Kidney epithelial cell (primary cell): ENCODE data around the gene LRP1. TPM values are rescaled to one million over a fixed set of nuclear protein-coding genes. Genes with fewer than 3 reads are reported as not detected.

ENCODE experiments used
- DNase-seq: peaks from one replicate; pipeline ENCODE4 v3.0.0-alpha.2; 2010; ENCODE audit warnings: low read depth
- H3K27me3 ChIP-seq: 2 replicates; pipeline ENCODE4 v1.6.0; 2011; ENCODE audit warnings: low read length; ENCODE audit not compliant: control insufficient read depth, insufficient read depth
- H3K36me3 ChIP-seq: 2 replicates; pipeline ENCODE4 v1.5.1; 2011; ENCODE audit warnings: low read length; ENCODE audit not compliant: control insufficient read depth, insufficient read depth
- H3K4me3 ChIP-seq: 2 replicates; pipeline ENCODE4 v1.5.1; 2011; ENCODE audit warnings: low read depth, mild to moderate bottlenecking, control low read depth, low read length
- total RNA-seq: library from RNA; depleted of rRNA; stranded (reverse); fragments of >200 nt; gene quantifications from 2 replicates; pipeline ENCODE4 v1.2.3, GENCODE V29; 2015
- TF ChIP-seq, protein P1 (sequence below): IDR thresholded peaks from 2 replicates; pipeline ENCODE4 v1.5.1; 2011; ENCODE audit warnings: mild to moderate bottlenecking, moderate library complexity, low read length, control low read depth, inconsistent platforms; ENCODE audit not compliant: insufficient read depth, poor library complexity, severe bottlenecking

Gene LRP1
- total RNA-seq, 1 donor from 2014 or later: 40.2 TPM

DNA sequence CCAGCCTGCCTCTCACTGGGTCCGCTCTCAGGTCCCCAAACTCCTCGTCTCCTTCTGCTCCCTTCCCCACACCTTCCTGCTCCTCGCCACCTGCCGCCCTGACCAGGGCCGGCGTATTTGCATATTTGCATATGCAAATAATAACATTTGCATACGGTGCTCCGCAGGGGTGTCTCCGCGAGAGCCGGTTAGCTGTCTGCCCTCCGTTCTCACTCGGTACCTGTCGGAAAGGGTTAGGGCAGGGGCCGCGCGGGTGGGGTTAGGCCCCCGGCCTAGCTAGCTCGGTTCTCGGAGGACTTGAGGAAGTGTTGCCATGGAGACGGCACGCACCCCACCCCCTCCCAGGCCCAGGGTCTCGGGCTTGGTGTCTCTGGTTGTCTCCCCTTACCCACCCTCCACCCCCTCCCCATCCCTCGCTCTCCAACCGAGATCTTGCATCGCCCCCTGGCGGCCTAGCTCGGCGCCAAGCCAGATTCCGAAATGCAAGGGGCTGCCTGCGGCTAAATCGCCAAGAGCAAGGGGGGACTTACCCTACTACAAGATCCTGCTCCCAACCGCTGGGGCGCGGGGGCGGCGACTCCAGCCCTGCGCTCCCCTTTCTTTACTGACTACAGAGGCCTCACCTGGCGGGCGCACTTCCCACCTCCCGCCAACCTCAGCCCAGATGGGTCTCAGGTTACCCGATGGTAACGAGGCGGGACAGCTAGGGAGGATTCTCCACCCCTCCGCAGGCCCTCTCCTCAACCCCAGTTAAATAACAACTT lies 114.6 kb downstream of the LRP1 start:
- Histone ChIP-seq H3K27me3 (peaks cover 64% of the 10 kb centered on the region), H3K36me3 (no peaks in the 10 kb centered on the region), H3K4me3 (peak overlapping the region; percentile 15)
- no peak for DNase-seq
- TF ChIP-seq, protein P1, sequence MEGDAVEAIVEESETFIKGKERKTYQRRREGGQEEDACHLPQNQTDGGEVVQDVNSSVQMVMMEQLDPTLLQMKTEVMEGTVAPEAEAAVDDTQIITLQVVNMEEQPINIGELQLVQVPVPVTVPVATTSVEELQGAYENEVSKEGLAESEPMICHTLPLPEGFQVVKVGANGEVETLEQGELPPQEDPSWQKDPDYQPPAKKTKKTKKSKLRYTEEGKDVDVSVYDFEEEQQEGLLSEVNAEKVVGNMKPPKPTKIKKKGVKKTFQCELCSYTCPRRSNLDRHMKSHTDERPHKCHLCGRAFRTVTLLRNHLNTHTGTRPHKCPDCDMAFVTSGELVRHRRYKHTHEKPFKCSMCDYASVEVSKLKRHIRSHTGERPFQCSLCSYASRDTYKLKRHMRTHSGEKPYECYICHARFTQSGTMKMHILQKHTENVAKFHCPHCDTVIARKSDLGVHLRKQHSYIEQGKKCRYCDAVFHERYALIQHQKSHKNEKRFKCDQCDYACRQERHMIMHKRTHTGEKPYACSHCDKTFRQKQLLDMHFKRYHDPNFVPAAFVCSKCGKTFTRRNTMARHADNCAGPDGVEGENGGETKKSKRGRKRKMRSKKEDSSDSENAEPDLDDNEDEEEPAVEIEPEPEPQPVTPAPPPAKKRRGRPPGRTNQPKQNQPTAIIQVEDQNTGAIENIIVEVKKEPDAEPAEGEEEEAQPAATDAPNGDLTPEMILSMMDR: peak; percentile 87

DNA sequence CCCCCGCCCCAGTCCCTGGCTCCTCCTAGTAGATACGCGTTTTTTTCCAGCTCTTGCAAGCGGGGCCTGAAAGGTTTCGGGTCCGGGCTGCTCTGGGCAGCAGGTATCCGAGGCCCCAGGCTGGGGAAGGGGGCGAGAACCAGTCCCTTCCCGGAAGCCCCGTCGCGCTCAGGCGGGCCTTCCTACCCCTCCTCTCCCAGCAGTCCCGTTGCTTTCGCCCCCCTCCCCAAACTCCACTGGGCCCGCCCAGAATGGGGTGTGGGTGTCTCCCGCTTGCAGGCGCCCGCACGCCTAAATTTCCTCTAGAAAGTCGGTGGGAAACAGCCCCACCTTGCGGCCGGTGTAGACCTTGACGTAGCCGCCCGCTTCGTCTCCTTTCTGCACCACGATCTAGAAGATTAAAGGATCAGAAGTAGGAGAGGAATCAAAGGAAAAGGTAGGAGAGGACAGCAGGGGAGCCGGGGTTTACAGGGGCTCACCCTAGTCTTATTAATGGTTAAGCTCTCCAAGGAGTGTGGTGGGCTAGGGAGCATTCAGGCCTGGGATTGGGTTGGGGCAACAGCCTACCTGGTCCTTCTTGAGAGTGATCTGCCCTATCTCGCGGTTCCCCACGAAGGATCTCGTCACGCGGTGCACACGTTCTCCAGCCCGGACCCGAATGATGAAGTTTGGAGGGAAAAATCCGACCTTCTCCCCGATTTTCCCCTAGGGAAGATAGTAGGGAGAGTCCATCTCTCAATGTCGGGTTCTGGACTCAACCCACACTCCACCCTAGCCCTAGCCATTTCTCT lies 115.4 kb downstream of the LRP1 start:
- TF ChIP-seq, protein P1: peak; percentile 92
- Histone ChIP-seq H3K36me3 (no peaks in the 10 kb centered on the region), H3K4me3 (peak overlapping the region; percentile 8), H3K27me3 (peaks cover 55% of the 10 kb centered on the region)
- no peak for DNase-seq

DNA sequence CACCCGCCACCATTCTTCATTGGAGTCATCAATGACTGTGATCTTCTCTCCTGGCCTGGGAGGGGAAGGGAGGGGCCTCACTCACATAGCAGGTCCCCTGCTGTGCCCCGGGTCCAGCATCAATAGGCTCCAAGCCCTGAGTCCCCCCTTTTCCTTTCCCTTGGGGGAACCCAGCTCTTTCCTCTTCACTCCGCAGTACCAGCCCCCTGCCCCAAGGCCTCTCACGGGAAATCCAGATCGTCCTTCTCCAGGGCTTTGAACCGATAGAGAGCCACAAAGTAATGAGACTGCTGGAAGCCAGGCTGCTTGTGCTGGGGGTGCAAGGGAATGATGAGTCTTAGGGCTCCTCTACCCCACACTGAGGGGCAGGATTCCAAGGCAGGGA lies 116.0 kb downstream of the LRP1 start:
- no peak overlapping the region for H3K4me3 ChIP-seq
- peaks cover 51% of the 10 kb centered on the region for H3K27me3 ChIP-seq
- TF ChIP-seq, protein P1: no peak
- no peak for DNase-seq
- no peaks in the 10 kb centered on the region for H3K36me3 ChIP-seq

DNA sequence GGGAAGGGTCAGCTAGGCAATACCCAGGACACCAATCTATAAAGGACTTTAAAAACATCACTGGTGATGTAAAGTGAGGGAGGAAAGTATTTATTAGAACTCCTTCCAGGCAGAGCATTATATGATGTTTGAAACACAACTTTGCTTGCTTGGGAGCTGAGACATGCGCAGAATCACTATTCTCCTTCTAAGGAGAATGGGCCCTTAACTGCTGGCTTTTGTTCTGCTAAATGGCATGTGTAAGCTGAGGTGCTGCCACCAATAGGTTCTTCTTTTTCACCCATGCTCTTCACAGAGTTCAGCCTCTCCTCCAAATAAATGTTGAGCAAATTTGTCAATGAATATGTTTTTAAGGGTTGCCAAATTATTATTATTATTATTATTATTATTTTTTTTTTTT lies 118.8 kb downstream of the LRP1 start:
- TF ChIP-seq, protein P1: no peak
- Histone ChIP-seq H3K36me3 (no peaks in the 10 kb centered on the region), H3K27me3 (peaks cover 23% of the 10 kb centered on the region), H3K4me3 (no peak overlapping the region)
- no peak for DNase-seq

DNA sequence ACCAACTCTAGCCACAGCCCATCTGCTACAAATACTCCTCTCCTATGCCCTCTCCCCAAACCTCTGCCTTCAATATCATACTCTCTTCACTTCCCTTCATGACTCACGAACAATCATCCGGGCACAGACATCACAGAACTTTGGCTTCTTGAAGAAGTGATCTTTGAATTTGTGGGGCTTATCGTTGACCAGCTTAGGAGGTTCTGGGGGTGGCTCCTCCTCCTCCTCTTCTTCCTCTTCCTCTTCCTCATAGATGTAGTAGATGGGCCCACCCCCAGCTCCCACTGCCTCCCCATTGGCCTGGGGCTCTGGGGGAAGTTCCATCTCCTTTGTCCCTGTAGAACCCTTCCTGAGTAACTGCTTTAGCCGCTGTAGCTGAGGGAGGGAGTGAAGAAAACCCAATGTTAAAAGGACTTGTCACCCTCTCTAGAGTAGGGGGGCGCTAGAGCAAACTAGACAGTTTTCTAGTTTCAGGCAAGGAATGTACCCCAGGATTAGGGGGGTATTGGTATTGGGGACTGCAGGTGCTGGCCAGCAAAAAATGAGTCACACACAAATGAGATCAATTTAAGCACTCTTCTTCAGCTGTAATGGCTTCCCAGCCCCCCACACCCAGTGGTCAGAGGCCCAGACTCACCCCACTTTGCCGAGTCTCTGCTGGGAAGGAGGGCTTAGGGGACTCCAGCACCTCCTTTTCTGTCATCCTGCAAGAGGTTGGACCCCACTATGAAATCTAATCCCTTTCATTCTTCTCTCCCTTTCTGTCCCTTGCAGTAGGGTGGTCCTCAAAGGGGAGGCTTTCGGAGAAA lies 120.9 kb downstream of the LRP1 start:
- TF ChIP-seq, protein P1: no peak
- no peak for DNase-seq
- Histone ChIP-seq H3K36me3 (no peaks in the 10 kb centered on the region), H3K4me3 (no peak overlapping the region), H3K27me3 (peaks cover 4% of the 10 kb centered on the region)
